Stimulated activated CD8-positive, alpha-beta memory T cell treated with anti-CD3 and anti-CD28 coated beads, Interleukin-2, amount 100 ng/mL, for 1 hour (primary cell): ENCODE data around the gene PCDHA8.
"Not testable (repeated sequence)": the region's sequence is repeated elsewhere in the genome, so short reads cannot be mapped to it uniquely, and the experiment has no call there.

Experiments
- DNase-seq, 2 donors: peaks; one replicate each; pipeline ENCODE4 v3.0.0-alpha.2; 2020; ENCODE audit warnings: low read depth in 2 of 2

PCDHA8 gene

DNA sequence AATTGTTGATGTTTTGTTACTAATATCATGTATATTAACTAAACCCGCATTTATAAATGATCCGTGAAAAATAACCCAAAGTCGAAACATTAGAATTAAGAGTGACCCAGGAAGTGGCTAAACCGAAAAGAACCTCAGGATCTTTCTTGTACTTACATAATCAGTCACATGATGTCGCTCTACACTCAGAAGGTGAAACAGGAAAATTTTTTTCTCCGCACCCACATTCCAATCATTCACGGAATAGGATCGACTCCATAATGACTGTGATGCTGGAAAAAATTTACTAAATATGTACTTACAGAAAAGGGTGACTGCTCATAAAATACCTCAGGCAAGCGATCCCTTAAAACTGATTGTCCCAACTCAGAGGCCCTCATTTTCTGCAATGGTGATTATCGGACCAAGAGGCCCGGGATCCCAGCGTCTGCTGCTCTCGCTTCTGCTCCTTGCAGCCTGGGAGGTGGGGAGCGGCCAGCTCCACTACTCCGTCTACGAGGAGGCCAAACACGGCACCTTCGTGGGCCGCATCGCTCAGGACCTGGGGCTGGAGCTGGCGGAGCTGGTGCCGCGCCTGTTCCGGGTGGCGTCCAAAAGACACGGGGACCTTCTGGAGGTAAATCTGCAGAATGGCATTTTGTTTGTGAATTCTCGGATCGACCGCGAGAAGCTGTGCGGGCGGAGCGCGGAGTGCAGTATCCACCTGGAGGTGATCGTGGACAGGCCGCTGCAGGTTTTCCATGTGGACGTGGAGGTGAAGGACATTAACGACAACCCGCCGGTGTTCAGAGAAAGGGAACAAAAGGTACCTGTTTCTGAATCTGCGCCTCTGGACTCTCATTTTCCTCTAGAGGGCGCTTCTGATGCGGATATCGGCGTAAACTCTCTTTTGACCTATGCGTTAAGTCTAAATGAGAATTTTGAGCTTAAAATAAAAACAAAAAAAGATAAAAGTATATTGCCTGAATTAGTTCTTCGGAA is 34.4 kb downstream of the PCDHA8 start, which contains the start of gene PCDHA12:
TSS of gene PCDHA12 (plus strand) at position 224 of the 981 bp plus-strand sequence. CDS start at position 389, 165 bp downstream.
- no peak for DNase-seq

DNA sequence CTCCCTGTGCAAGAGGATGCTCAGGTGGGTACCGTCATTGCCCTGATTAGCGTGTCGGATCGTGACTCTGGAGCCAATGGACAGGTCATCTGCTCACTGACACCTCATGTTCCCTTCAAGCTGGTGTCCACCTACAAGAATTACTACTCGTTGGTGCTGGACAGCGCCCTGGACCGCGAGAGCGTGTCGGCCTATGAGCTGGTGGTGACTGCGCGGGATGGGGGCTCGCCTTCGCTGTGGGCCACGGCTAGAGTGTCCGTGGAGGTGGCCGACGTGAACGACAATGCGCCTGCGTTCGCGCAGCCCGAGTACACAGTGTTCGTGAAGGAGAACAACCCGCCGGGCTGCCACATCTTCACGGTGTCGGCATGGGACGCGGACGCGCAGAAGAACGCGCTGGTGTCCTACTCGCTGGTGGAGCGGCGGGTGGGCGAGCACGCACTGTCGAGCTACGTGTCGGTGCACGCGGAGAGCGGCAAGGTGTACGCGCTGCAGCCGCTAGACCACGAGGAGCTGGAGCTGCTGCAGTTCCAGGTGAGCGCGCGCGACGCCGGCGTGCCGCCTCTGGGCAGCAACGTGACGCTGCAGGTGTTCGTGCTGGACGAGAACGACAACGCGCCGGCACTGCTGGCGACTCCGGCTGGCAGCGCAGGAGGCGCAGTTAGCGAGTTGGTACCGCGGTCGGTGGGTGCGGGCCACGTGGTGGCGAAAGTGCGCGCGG is 35.7 kb downstream of the PCDHA8 start:
- not testable (repeated sequence) for DNase-seq

DNA sequence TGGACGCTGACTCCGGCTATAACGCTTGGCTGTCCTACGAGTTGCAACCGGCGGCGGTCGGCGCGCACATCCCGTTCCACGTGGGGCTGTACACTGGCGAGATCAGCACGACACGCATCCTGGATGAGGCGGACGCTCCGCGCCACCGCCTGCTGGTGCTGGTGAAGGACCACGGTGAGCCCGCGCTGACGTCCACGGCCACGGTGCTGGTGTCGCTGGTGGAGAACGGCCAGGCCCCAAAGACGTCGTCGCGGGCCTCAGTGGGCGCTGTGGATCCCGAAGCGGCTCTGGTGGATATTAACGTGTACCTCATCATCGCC is 36.2 kb downstream of the PCDHA8 start:
- DNase-seq, result no peak

- no peak for DNase-seq
Measured at GRCh38 chr5:140881889-140882590, 41.1 kb downstream of the PCDHA8 start, which contains the start of gene PCDHA13. TSS of gene PCDHA13 (plus strand) at chr5:140882124. CDS start at chr5:140882269, 145 bp downstream.

- no peak for DNase-seq
Measured at GRCh38 chr5:140882591-140882899, 41.6 kb downstream of the PCDHA8 start.

DNA sequence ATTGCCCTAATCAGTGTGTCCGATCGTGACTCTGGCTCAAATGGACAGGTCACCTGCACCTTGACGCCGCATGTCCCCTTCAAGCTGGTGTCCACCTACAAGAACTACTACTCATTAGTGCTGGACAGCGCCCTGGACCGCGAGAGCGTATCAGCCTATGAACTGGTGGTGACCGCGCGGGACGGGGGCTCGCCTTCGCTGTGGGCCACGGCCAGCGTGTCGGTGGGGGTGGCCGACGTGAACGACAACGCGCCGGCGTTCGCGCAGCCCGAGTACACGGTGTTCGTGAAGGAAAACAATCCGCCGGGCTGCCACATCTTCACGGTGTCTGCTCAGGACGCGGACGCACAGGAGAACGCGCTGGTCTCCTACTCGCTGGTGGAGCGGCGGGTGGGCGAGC is 42.4 kb downstream of the PCDHA8 start:
- DNase-seq, result no peak

- no peak for DNase-seq
Measured at GRCh38 chr5:140883927-140884697, 43.1 kb downstream of the PCDHA8 start.
